IMR-90 (cell line): Measurements from ENCODE around the gene TRIM44. TPM values are rescaled to one million over a fixed set of nuclear protein-coding genes. Genes with fewer than 3 reads are reported as not detected.
A peak's percentile ranks its signal among the peaks of the same experiment; 100 is the strongest.
"Not testable (repeated sequence)": the region's sequence is repeated elsewhere in the genome, so short reads cannot be mapped to it uniquely, and the experiment has no call there.

Source experiments
- ATAC-seq: fragments of 200-7000 bp; cut with Tn5 transposase; 2 replicates; pipeline ENCODE4 v1.9.1; 2020; ENCODE audit warnings: low read depth, mild to moderate bottlenecking, moderate library complexity
- BruUV-seq: library from RNA; stranded (reverse); fragments of 400-500 nt; replicated peaks from 2 replicates; lab custom pipeline; 2021; lab: Mats Ljungman, UMichigan
- CTCF ChIA-PET: fragments of 300-600 bp; formaldehyde crosslinking; extraction: SDS; loops from one replicate; lab custom pipeline; 2021; ENCODE audit warnings: antibody characterized with exemption; lab: Yijun Ruan, JAX
- POLR2A ChIA-PET: fragments of 300-600 bp; sonication (Branson Sonifier 250); formaldehyde crosslinking; loops from one replicate; lab custom pipeline; 2022; ENCODE audit warnings: antibody characterized with exemption; ENCODE audit not compliant: unreplicated experiment; lab: Charles Lee
- DNase-seq: peaks from one replicate; pipeline ENCODE4 v3.0.0; 2013
- H2AFZ ChIP-seq: replicated peaks from 2 replicates; pipeline ENCODE3; 2013; ENCODE audit warnings: low read length, mild to moderate bottlenecking; ENCODE audit not compliant: poor library complexity
- H2AK5ac ChIP-seq: 2 replicates; pipeline ENCODE4 v1.6.1; 2013; ENCODE audit warnings: low read depth, low read length, inconsistent platforms
- H2AK9ac ChIP-seq: replicated peaks from 2 replicates; pipeline ENCODE3; 2013; ENCODE audit warnings: mild to moderate bottlenecking, low read depth, low read length, moderate library complexity; ENCODE audit not compliant: poor library complexity
- H2BK120ac ChIP-seq: 2 replicates; pipeline ENCODE4 v1.6.1; 2013; ENCODE audit warnings: low read depth, low read length, inconsistent platforms
- H2BK15ac ChIP-seq: 3 replicates; pipeline ENCODE4 v1.6.1; 2013; ENCODE audit warnings: low read depth, low read length, inconsistent platforms
- H2BK20ac ChIP-seq: 2 replicates; pipeline ENCODE4 v1.6.1; 2013; ENCODE audit warnings: low read depth, mild to moderate bottlenecking, inconsistent platforms, low read length, moderate library complexity
- H2BK5ac ChIP-seq: 2 replicates; pipeline ENCODE4 v1.6.1; 2013; ENCODE audit warnings: mild to moderate bottlenecking, low read depth, low read length, inconsistent platforms; ENCODE audit not compliant: poor library complexity, severe bottlenecking
- H3K14ac ChIP-seq: replicated peaks from 2 replicates; pipeline ENCODE4 v1.6.1; 2013; ENCODE audit warnings: low read depth, low read length, inconsistent platforms
- H3K18ac ChIP-seq: 2 replicates; pipeline ENCODE4 v1.6.1; 2013; ENCODE audit warnings: low read depth, low read length, control low read depth
- H3K23ac ChIP-seq: 2 replicates; pipeline ENCODE4 v1.6.1; 2013; ENCODE audit warnings: low read depth, low read length, inconsistent platforms
- H3K27ac ChIP-seq: 2 replicates; pipeline ENCODE4 v1.5.1; 2013; ENCODE audit warnings: mild to moderate bottlenecking, control low read depth, low read length; ENCODE audit not compliant: insufficient read depth
- H3K27me3 ChIP-seq: 2 replicates; pipeline ENCODE4 v1.6.1; 2013; ENCODE audit warnings: low read length; ENCODE audit not compliant: control insufficient read depth, insufficient read depth
- H3K36me3 ChIP-seq: 2 replicates; pipeline ENCODE4 v1.6.1; 2013; ENCODE audit warnings: low read length, mixed read lengths; ENCODE audit not compliant: control insufficient read depth, insufficient read depth
- H3K4ac ChIP-seq: 2 replicates; pipeline ENCODE4 v1.6.1; 2013; ENCODE audit warnings: low read depth, low read length, inconsistent platforms
- H3K4me1 ChIP-seq: 2 replicates; pipeline ENCODE4 v1.6.1; 2013; ENCODE audit warnings: low read length, mixed read lengths; ENCODE audit not compliant: control insufficient read depth, insufficient read depth
- H3K4me2 ChIP-seq: 2 replicates; pipeline ENCODE4 v1.6.1; 2013; ENCODE audit warnings: low read depth, mild to moderate bottlenecking, control low read depth, low read length, moderate library complexity
- H3K4me3 ChIP-seq: 2 replicates; pipeline ENCODE4 v1.5.1; 2013; ENCODE audit warnings: low read depth, mild to moderate bottlenecking, control low read depth, low read length, moderate library complexity; ENCODE audit not compliant: insufficient read depth
- H3K56ac ChIP-seq: 2 replicates; pipeline ENCODE4 v1.6.1; 2013; ENCODE audit warnings: low read length, inconsistent platforms; ENCODE audit not compliant: insufficient read depth; ENCODE audit errors: extremely low read depth
- H3K79me1 ChIP-seq, 2 experiments: 2 replicates each; pipeline ENCODE4 v1.6.1; 2013; ENCODE audit warnings: low read length in 2 of 2, inconsistent platforms in 1 of 2, low read depth in 1 of 2
- H3K9ac ChIP-seq: 2 replicates; pipeline ENCODE4 v1.6.1; 2013; ENCODE audit warnings: low read depth, low read length, control low read depth
- H3K9me1 ChIP-seq: 2 replicates; pipeline ENCODE4 v1.6.1; 2013; ENCODE audit warnings: low read length, inconsistent platforms; ENCODE audit not compliant: insufficient read depth
- H3K9me3 ChIP-seq: 2 replicates; pipeline ENCODE4 v1.6.1; 2013; ENCODE audit warnings: low read length; ENCODE audit not compliant: control insufficient read depth, insufficient read depth
- H4K20me1 ChIP-seq: 2 replicates; pipeline ENCODE4 v1.6.1; 2013; ENCODE audit warnings: low read length, inconsistent platforms; ENCODE audit not compliant: insufficient read depth
- H4K5ac ChIP-seq: 2 replicates; pipeline ENCODE4 v1.6.1; 2013; ENCODE audit warnings: mild to moderate bottlenecking, low read depth, low read length, control low read depth
- H4K8ac ChIP-seq, 2 experiments: 2 replicates each; pipeline ENCODE4 v1.6.1; 2013; ENCODE audit warnings: low read depth in 2 of 2, low read length in 2 of 2, control low read depth in 1 of 2, inconsistent platforms in 1 of 2
- H4K91ac ChIP-seq: 2 replicates; pipeline ENCODE4 v1.6.1; 2013; ENCODE audit warnings: low read depth, low read length, inconsistent platforms; ENCODE audit not compliant: insufficient read depth
- RAD21 ChIP-seq: IDR thresholded peaks from 2 replicates; pipeline ENCODE4 v1.6.1; 2012; ENCODE audit warnings: low read length, improper control_type of control experiment
- USF2 ChIP-seq: fragments of 150-350 bp; IDR thresholded peaks from 2 replicates; pipeline ENCODE4 v1.6.1; 2017; ENCODE audit warnings: mild to moderate bottlenecking, antibody characterized with exemption, low read length, low read depth
- WGBS, 2 experiments: methylation state at CpG; one replicate each; pipeline versions ENCODE4 v1.1.5 to v1.1.7; 2013; ENCODE audit warnings: missing lambda C conversion rate in 2 of 2; ENCODE audit not compliant: insufficient read length in 1 of 2; ENCODE audit errors: extremely low coverage in 2 of 2; 5-methylcytosine and 5-hydroxymethylcytosine counted together
- dilution Hi-C: fragments of 300-500 bp; cut with HindIII; formaldehyde crosslinking; loops from one replicate; pipeline ENCODE4 v1.14.3; 2018; ENCODE audit warnings: low sequenced_read_pairs; ENCODE audit not compliant: unreplicated experiment
- in situ Hi-C: fragments of 300-500 bp; cut with MboI; formaldehyde crosslinking; loops from 3 replicates; pipeline ENCODE4 v1.14.3; 2019; ENCODE audit warnings: low sequenced_read_pairs, inconsistent platforms, mixed read lengths
- intact Hi-C: fragments of 100-400 bp; cut with micrococcal nuclease; formaldehyde crosslinking; loops from 2 replicates; pipeline ENCODE4 v1.10.0; 2022
- polyA plus RNA-seq, 3 experiments: library from polyadenylated mRNA; depleted of rRNA; stranded (reverse); fragments of >200 nt; gene quantifications; 2 replicates each; pipeline ENCODE4 v1.2.3, GENCODE V29; 2012; ENCODE audit warnings: low replicate concordance in 1 of 3
- total RNA-seq: library from RNA; depleted of rRNA; stranded (reverse); fragments of >200 nt; gene quantifications from 2 replicates; pipeline ENCODE4 v1.2.3, GENCODE V29; 2012

TRIM44 gene
- total and polyA plus RNA-seq, 2 of the 4 experiments (the other 2 are of a cell fraction) = 50.7 to 104 TPM

- no TSS peak for BruUV-seq
- dilution Hi-C loops = no loop called here
Observed at GRCh38 chr11:35859301-35859700, 196.7 kb downstream of the TRIM44 start.

GRCh38 chr11:35860194-35860593 is 197.6 kb downstream of the TRIM44 start:
- POLR2A ChIA-PET, H2AK5ac ChIP-seq, H3K18ac ChIP-seq, H3K36me3 ChIP-seq, ATAC-seq, H2AK9ac ChIP-seq, H3K4me3 ChIP-seq, H3K9me3 ChIP-seq, H3K9me1 ChIP-seq, H3K4me2 ChIP-seq, H3K4ac ChIP-seq, H3K79me1 ChIP-seq, H2BK20ac ChIP-seq, H3K23ac ChIP-seq, H4K20me1 ChIP-seq, H3K9ac ChIP-seq, intact Hi-C loops, H3K27me3 ChIP-seq, H2BK5ac ChIP-seq, H2BK15ac ChIP-seq, dilution Hi-C loops, H2BK120ac ChIP-seq, H4K8ac ChIP-seq, DNase-seq, H4K91ac ChIP-seq, H4K5ac ChIP-seq, H3K14ac ChIP-seq, H3K27ac ChIP-seq, CTCF ChIA-PET, in situ Hi-C loops, H3K4me1 ChIP-seq, H2AFZ ChIP-seq, H3K56ac ChIP-seq, BruUV-seq: not testable (repeated sequence)
- WGBS, 2 experiments = 100% methylated on average over 1 of the region's 3 CpGs; no CpG with 5 or more reads in 1 of the 2 experiments

More at GRCh38 chr11:35859301-35859700, 196.7 kb downstream of the TRIM44 start:
- no peaks in the 10 kb centered on the region for H3K9me3 ChIP-seq
- H3K18ac ChIP-seq = no peak overlapping the region
- H2AFZ ChIP-seq = no peak overlapping the region
- peaks cover 9% of the 10 kb centered on the region for H3K27me3 ChIP-seq
- no peak overlapping the region for H2BK20ac ChIP-seq
- no peak overlapping the region for H3K4ac ChIP-seq
- no peak overlapping the region for H3K23ac ChIP-seq
- POLR2A ChIA-PET = no interaction called here
- no peak overlapping the region for H3K56ac ChIP-seq
- no peak overlapping the region for H3K9ac ChIP-seq
- H2AK9ac ChIP-seq = no peak overlapping the region
- no peaks in the 10 kb centered on the region for H3K79me1 ChIP-seq
- in situ Hi-C loops = no loop called here
- no peaks in the 10 kb centered on the region for H3K4me1 ChIP-seq
- H4K91ac ChIP-seq = no peak overlapping the region
- no peak overlapping the region for H2BK15ac ChIP-seq
- H3K9me1 ChIP-seq = no peaks in the 10 kb centered on the region
- no peaks in the 10 kb centered on the region for H3K36me3 ChIP-seq
- WGBS, 2 experiments = no CpG with 5 or more reads among the region's 2 CpGs
- no peak overlapping the region for H4K8ac ChIP-seq
- intact Hi-C loops = no loop called here
- CTCF ChIA-PET = no interaction called here
- no peak overlapping the region for H3K4me3 ChIP-seq
- no peak overlapping the region for H2BK5ac ChIP-seq
- no peak overlapping the region for H3K4me2 ChIP-seq
- no peak overlapping the region for H3K27ac ChIP-seq
- DNase-seq = peak; percentile 43
- no peak overlapping the region for H3K14ac ChIP-seq
- H2AK5ac ChIP-seq = no peak overlapping the region
- peak; percentile 27; the same call in 1 of the 2 replicates for TF ChIP-seq USF2
- TF ChIP-seq RAD21 = no peak
- H2BK120ac ChIP-seq = no peak overlapping the region
- H4K20me1 ChIP-seq = no peaks in the 10 kb centered on the region
- H4K5ac ChIP-seq = no peak overlapping the region
- peak; percentile 32; the same call in 1 of the 2 replicates for ATAC-seq
